GM21723 (cell line): ENCODE measurements around the gene RAB8B.
A peak's percentile ranks its signal among the peaks of the same experiment; 100 is the strongest.

ENCODE experiments used
- ATAC-seq: cut with Tn5 transposase; IDR thresholded peaks from one replicate; pipeline ENCODE4 v1.9.1; 2021; ENCODE audit warnings: mild to moderate bottlenecking, moderate library complexity; ENCODE audit not compliant: unreplicated experiment

RAB8B gene

GRCh38 chr15:63188926-63189871 lies at the start of gene RAB8B:
Gene RAB8B, plus strand, starts transcription at chr15:63189606. Its CDS starts 19 bp downstream, at chr15:63189625.
- peak; percentile 70 for ATAC-seq

- no peak for ATAC-seq
These were observed 48.5 kb upstream of the RAB8B start for GRCh38 chr15:63140936-63141335.

GRCh38 chr15:63145426-63145825 lies 44.0 kb upstream of the RAB8B start:
- no peak for ATAC-seq

- no peak for ATAC-seq
These were observed 42.7 kb upstream of the RAB8B start for GRCh38 chr15:63146684-63147083.

- ATAC-seq = no peak
These were observed 37.7 kb upstream of the RAB8B start for GRCh38 chr15:63151665-63152064.

GRCh38 chr15:63155486-63155885 lies 33.9 kb upstream of the RAB8B start:
- no peak for ATAC-seq

- ATAC-seq = no peak
These were observed 33.2 kb upstream of the RAB8B start for GRCh38 chr15:63156086-63156710.

GRCh38 chr15:63156755-63157117 lies 32.7 kb upstream of the RAB8B start:
- ATAC-seq = no peak

GRCh38 chr15:63157118-63157843 lies 32.1 kb upstream of the RAB8B start, which contains the start of gene RPS27L:
Gene RPS27L, minus strand, starts transcription at chr15:63157477. Its CDS starts 72 bp downstream, at chr15:63157405.
- ATAC-seq = peak; percentile 88

- ATAC-seq = peak; percentile 34
These were observed 31.4 kb upstream of the RAB8B start for GRCh38 chr15:63157891-63158431.

GRCh38 chr15:63160638-63161037 lies 28.8 kb upstream of the RAB8B start:
- ATAC-seq = no peak

- no peak for ATAC-seq
These were observed 26.2 kb upstream of the RAB8B start for GRCh38 chr15:63163217-63163616.

GRCh38 chr15:63165166-63165859 lies 24.1 kb upstream of the RAB8B start:
- no peak for ATAC-seq

GRCh38 chr15:63166219-63166618 lies 23.2 kb upstream of the RAB8B start:
- ATAC-seq = no peak

GRCh38 chr15:63169788-63170187 lies 19.6 kb upstream of the RAB8B start:
- no peak for ATAC-seq

- no peak for ATAC-seq
These were observed 17.0 kb upstream of the RAB8B start for GRCh38 chr15:63172376-63172775.

GRCh38 chr15:63172851-63173451 lies 16.5 kb upstream of the RAB8B start:
- no peak for ATAC-seq

- no peak for ATAC-seq
These were observed 13.1 kb upstream of the RAB8B start for GRCh38 chr15:63176302-63176701.

- no peak for ATAC-seq
These were observed 11.4 kb upstream of the RAB8B start for GRCh38 chr15:63178034-63178433.

- ATAC-seq = no peak
These were observed 8.7 kb upstream of the RAB8B start for GRCh38 chr15:63180746-63181145.
